SU-DHL-6 (cell line): ENCODE results near the gene WDR86.

ENCODE experiments used
- H2AFZ ChIP-seq: fragments of 200-600 bp; sonication (generic); 2 replicates; pipeline ENCODE4 v1.6.1; 2014; ENCODE audit warnings: low read depth, mild to moderate bottlenecking, moderate library complexity, mixed read lengths, antibody characterized with exemption, low read length; ENCODE audit not compliant: severe bottlenecking
- H3F3A ChIP-seq: fragments of 200-600 bp; shearing (Covaris generic); 2 replicates; pipeline ENCODE4 v1.6.0; 2016; ENCODE audit warnings: antibody characterized with exemption, mild to moderate bottlenecking; ENCODE audit not compliant: insufficient read depth
- H3K27ac ChIP-seq: fragments of 200-600 bp; sonication (generic); 2 replicates; pipeline ENCODE4 v1.5.1; 2016; ENCODE audit warnings: low read depth, mild to moderate bottlenecking, low read length, moderate library complexity, mixed read lengths
- H3K27me3 ChIP-seq: fragments of 200-600 bp; sonication (generic), shearing (Covaris generic); 2 replicates; pipeline ENCODE4 v1.6.0; 2014; ENCODE audit warnings: mild to moderate bottlenecking, low read length
- H3K36me3 ChIP-seq: fragments of 200-600 bp; sonication (generic); 2 replicates; pipeline ENCODE4 v1.6.1; 2014; ENCODE audit warnings: mild to moderate bottlenecking, low read length, mixed read lengths
- H3K4me2 ChIP-seq: fragments of 300-600, 200-600 bp; shearing (Covaris generic), sonication (generic); 2 replicates; pipeline ENCODE4 v1.6.0; 2014; ENCODE audit warnings: low read length, low read depth, mild to moderate bottlenecking; ENCODE audit not compliant: poor library complexity, severe bottlenecking
- H3K4me3 ChIP-seq: fragments of 200-600 bp; sonication (generic); 2 replicates; pipeline ENCODE4 v1.5.1; 2014; ENCODE audit warnings: antibody characterized with exemption, low read length, mild to moderate bottlenecking, mixed read lengths; ENCODE audit not compliant: insufficient read depth, poor library complexity, severe bottlenecking
- H3K79me2 ChIP-seq: fragments of 200-600 bp; sonication (generic); 2 replicates; pipeline ENCODE4 v1.6.1; 2014; ENCODE audit warnings: mild to moderate bottlenecking, low read length, moderate library complexity; ENCODE audit not compliant: insufficient read depth
- H3K9ac ChIP-seq: fragments of 200-600 bp; sonication (generic); 2 replicates; pipeline ENCODE4 v1.7.0; 2014; ENCODE audit warnings: mild to moderate bottlenecking, low read length
- H3K9me2 ChIP-seq: fragments of 200-600 bp; sonication (generic); replicated peaks from 2 replicates; pipeline ENCODE4 v1.6.1; 2014; ENCODE audit warnings: low read length; ENCODE audit not compliant: insufficient read depth
- H3K9me3 ChIP-seq: fragments of 200-600 bp; sonication (generic); 2 replicates; pipeline ENCODE4 v1.6.1; 2014; ENCODE audit warnings: low read length, mixed read lengths; ENCODE audit not compliant: insufficient read depth
- H4K20me1 ChIP-seq: fragments of 200-600 bp; sonication (generic); 2 replicates; pipeline ENCODE4 v1.6.1; 2014; ENCODE audit warnings: low read depth, mild to moderate bottlenecking, antibody characterized with exemption, low read length, moderate library complexity, mixed read lengths
- EZH2phosphoT487 ChIP-seq: fragments of 200-600 bp; sonication (generic), shearing (Covaris generic); conservative IDR thresholded peaks from 2 replicates; pipeline ENCODE4 v1.6.1; 2018; ENCODE audit warnings: mild to moderate bottlenecking, antibody characterized with exemption, low read length, moderate library complexity, mixed read lengths
- TF ChIP-seq, protein P1 (sequence below): fragments of 200-600 bp; sonication (generic); IDR thresholded peaks from one replicate; pipeline ENCODE4 v1.5.1; 2017; ENCODE audit warnings: antibody characterized with exemption, mild to moderate bottlenecking, low read length, moderate library complexity; ENCODE audit not compliant: insufficient read depth, poor library complexity, severe bottlenecking

WDR86 gene

DNA sequence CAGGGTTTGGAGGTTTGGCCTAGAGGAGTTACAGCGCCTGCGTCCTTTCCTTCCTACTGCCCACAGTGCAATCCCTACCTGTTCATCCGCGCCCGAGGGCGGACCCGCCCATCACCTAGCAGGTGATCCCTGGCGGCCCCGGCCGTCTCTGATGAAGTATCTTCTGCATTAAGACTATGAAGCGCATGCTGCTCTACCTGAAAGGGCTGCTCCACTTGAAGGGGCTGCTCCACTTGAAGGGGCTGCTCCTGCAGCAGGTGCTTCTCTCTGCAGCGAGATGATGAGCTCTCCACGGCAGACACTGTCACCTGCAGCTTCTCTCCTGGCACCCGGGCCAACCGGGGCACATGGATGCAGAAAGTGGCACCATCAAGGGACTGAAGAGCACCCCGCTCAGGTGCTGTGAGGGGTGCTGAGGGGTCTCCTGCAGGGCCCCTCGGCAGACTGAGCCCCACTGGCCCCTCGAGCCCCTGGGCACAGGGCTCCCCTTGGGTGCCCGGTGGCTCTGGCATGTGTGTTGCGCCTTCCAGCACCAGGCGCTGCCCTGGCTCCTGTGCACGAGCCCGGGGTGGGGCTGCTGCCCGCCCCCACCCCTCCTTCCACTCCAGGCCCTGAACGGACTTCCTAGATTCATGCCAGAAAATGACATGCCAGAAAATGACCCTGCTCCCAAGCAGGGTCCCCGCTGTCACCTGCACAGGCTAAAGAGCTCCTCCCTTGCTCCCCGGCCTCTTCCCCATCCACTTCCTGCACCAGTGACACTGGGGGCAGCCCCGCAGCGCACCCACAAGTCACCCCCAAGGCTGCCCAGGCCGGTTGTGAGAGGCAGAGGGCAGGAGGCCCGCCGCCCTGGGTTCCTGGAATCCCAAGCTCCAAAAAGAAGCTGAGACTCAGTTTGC lies 29.4 kb downstream of the WDR86 start:
- Histone ChIP-seq H3K9me3 (no peaks in the 10 kb centered on the region), H3K79me2 (no peaks in the 10 kb centered on the region), H3K4me3 (no peak overlapping the region), H2AFZ (peak overlapping the region; percentile 52), H3K9me2 (no peaks in the 10 kb centered on the region), H3K27me3 (no peaks in the 10 kb centered on the region), H3K9ac (peak overlapping the region; percentile 36), H4K20me1 (no peaks in the 10 kb centered on the region), H3K36me3 (no peaks in the 10 kb centered on the region), H3K27ac (peak overlapping the region; percentile 44), H3F3A (0 out of 2 replicates have a peak, but pooled peaks cover 3% of the 10 kb centered on the region), H3K4me2 (peak overlapping the region; percentile 55)
- TF ChIP-seq, protein P1, sequence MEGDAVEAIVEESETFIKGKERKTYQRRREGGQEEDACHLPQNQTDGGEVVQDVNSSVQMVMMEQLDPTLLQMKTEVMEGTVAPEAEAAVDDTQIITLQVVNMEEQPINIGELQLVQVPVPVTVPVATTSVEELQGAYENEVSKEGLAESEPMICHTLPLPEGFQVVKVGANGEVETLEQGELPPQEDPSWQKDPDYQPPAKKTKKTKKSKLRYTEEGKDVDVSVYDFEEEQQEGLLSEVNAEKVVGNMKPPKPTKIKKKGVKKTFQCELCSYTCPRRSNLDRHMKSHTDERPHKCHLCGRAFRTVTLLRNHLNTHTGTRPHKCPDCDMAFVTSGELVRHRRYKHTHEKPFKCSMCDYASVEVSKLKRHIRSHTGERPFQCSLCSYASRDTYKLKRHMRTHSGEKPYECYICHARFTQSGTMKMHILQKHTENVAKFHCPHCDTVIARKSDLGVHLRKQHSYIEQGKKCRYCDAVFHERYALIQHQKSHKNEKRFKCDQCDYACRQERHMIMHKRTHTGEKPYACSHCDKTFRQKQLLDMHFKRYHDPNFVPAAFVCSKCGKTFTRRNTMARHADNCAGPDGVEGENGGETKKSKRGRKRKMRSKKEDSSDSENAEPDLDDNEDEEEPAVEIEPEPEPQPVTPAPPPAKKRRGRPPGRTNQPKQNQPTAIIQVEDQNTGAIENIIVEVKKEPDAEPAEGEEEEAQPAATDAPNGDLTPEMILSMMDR = no peak
- no peak for TF ChIP-seq EZH2phosphoT487

DNA sequence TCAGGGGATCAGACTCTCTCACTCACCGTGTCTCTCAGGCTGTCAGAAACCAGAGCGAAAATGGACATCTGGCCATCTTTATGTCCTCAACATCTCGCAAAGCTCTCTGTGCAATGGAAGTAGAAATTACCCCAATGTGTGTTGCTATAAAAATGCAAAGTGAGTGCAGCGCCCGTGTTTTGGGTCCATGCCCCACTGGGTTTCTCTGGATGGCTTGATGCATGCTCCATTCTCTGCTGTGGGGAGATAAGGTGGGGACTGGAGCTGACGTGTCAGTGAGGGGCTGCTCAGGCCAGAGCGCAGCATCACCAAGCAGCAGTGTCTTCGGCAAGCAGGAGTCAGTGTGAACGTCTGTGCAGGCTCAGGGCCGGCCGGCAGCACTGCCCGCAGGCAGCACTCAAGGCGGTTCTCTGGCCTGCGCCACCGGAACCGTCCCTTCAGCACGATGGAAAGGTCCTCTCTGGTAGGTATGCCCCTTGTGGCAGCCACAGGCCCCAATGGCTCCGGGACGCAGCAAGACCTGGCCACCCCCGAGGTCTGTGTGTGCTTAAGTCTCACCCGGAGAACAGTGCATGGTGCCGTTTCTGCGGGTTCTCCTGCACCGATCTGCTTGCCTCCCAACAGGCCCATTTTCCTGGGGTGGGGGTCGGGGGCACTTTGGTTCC lies 30.2 kb downstream of the WDR86 start:
- H3K79me2 ChIP-seq = no peaks in the 10 kb centered on the region
- no peaks in the 10 kb centered on the region for H3K9me3 ChIP-seq
- H3F3A ChIP-seq = 0 out of 2 replicates have a peak, but pooled peaks cover 3% of the 10 kb centered on the region
- TF ChIP-seq, protein P1 = no peak
- no peak for TF ChIP-seq EZH2phosphoT487
- H3K27me3 ChIP-seq = no peaks in the 10 kb centered on the region
- H3K9me2 ChIP-seq = no peaks in the 10 kb centered on the region
- H3K27ac ChIP-seq = no peak overlapping the region
- no peak overlapping the region for H3K4me2 ChIP-seq
- H2AFZ ChIP-seq = no peak overlapping the region
- no peak overlapping the region for H3K9ac ChIP-seq
- no peaks in the 10 kb centered on the region for H4K20me1 ChIP-seq
- H3K4me3 ChIP-seq = no peak overlapping the region
- no peaks in the 10 kb centered on the region for H3K36me3 ChIP-seq

DNA sequence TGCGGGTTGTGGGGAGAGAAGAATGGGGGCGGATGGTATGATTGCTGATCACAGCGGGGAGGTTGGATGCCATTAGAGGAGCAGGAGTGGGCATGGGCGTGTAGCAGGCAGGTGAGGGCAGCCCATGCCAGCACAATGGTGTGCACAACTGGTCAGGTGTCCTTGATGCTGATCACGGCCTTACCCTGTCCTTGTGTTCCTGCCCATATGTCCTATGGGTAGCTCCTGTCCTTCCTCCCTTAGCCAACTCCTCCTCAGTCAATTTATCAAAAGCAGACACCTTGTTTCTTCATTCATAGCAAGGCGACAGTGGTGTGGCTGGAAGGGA lies 30.7 kb downstream of the WDR86 start:
- no peaks in the 10 kb centered on the region for H3K9me2 ChIP-seq
- no peak overlapping the region for H3K9ac ChIP-seq
- H3K36me3 ChIP-seq = no peaks in the 10 kb centered on the region
- no peaks in the 10 kb centered on the region for H3K9me3 ChIP-seq
- no peak overlapping the region for H3K4me2 ChIP-seq
- H3K27ac ChIP-seq = no peak overlapping the region
- no peak for TF ChIP-seq EZH2phosphoT487
- TF ChIP-seq, protein P1 = no peak
- H3K4me3 ChIP-seq = no peak overlapping the region
- no peaks in the 10 kb centered on the region for H3K79me2 ChIP-seq
- no peaks in the 10 kb centered on the region for H4K20me1 ChIP-seq
- no peak overlapping the region for H2AFZ ChIP-seq
- no peaks in the 10 kb centered on the region for H3K27me3 ChIP-seq
- 0 out of 2 replicates have a peak, but pooled peaks cover 3% of the 10 kb centered on the region for H3F3A ChIP-seq
